ENCODE data around the gene TTR.

DNA sequence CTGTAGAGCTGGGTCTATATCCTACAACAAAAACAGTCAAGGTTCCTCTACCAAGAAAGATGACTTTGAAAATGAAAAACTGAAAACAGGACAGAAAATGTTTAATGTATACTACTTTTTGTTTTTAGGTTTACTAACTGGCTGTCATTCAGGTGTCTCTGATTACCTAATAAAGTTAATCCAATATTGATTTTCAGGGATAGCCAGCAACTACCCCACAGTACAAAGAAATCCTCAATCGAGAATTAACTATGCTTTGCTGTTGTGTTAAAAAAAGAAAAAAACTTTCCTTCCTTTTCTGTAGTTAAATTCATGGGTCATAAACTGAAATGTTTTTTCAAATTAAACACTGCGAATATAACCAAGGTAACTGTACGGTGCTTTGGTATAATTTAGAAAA, 45.8 kb downstream of the TTR start:
- TF ChIP-seq CTCF (IDR thresholded peaks at IDR 0.05; ENCODE audit: insufficient read depth, low read length) (no peak), POLR2AphosphoS5 (IDR thresholded peaks at IDR 0.05; ENCODE audit: low read depth) (no peak), SPI1 (IDR thresholded peaks at IDR 0.05; ENCODE audit: borderline replicate concordance, low read depth) (no peak), GABPA (IDR thresholded peaks at IDR 0.05; ENCODE audit: low read depth) (no peak)
- TF ChIP-seq, protein P1, sequence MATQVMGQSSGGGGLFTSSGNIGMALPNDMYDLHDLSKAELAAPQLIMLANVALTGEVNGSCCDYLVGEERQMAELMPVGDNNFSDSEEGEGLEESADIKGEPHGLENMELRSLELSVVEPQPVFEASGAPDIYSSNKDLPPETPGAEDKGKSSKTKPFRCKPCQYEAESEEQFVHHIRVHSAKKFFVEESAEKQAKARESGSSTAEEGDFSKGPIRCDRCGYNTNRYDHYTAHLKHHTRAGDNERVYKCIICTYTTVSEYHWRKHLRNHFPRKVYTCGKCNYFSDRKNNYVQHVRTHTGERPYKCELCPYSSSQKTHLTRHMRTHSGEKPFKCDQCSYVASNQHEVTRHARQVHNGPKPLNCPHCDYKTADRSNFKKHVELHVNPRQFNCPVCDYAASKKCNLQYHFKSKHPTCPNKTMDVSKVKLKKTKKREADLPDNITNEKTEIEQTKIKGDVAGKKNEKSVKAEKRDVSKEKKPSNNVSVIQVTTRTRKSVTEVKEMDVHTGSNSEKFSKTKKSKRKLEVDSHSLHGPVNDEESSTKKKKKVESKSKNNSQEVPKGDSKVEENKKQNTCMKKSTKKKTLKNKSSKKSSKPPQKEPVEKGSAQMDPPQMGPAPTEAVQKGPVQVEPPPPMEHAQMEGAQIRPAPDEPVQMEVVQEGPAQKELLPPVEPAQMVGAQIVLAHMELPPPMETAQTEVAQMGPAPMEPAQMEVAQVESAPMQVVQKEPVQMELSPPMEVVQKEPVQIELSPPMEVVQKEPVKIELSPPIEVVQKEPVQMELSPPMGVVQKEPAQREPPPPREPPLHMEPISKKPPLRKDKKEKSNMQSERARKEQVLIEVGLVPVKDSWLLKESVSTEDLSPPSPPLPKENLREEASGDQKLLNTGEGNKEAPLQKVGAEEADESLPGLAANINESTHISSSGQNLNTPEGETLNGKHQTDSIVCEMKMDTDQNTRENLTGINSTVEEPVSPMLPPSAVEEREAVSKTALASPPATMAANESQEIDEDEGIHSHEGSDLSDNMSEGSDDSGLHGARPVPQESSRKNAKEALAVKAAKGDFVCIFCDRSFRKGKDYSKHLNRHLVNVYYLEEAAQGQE (IDR thresholded peaks at IDR 0.05; ENCODE audit: insufficient replicate concordance, low read depth), result no peak

Data from HL-60 (cell line).